Muscle of leg (tissue), 11 donors: ENCODE data around the gene CERT1. TPM values are rescaled to one million over a fixed set of nuclear protein-coding genes. Genes with fewer than 3 reads are reported as not detected.
"Not testable (repeated sequence)": the region's sequence is repeated elsewhere in the genome, so short reads cannot be mapped to it uniquely, and the experiment has no call there.

ENCODE experiments used
- DNase-seq: peaks from one replicate; pipeline ENCODE4 v3.0.0; 2013
- H3K27ac ChIP-seq: one replicate; pipeline ENCODE4 v1.5.1; 2013; ENCODE audit warnings: mild to moderate bottlenecking, low read length, control low read depth
- H3K27me3 ChIP-seq: one replicate; pipeline ENCODE4 v1.6.1; 2013; ENCODE audit warnings: low read length; ENCODE audit not compliant: control insufficient read depth, insufficient read depth
- H3K36me3 ChIP-seq: one replicate; pipeline ENCODE4 v1.6.1; 2013; ENCODE audit warnings: low read length; ENCODE audit not compliant: control insufficient read depth, insufficient read depth
- H3K4me1 ChIP-seq: one replicate; pipeline ENCODE4 v1.6.1; 2013; ENCODE audit warnings: low read length; ENCODE audit not compliant: control insufficient read depth, insufficient read depth
- H3K4me3 ChIP-seq: one replicate; pipeline ENCODE4 v1.5.1; 2013; ENCODE audit warnings: low read length, control low read depth
- H3K9me3 ChIP-seq: replicated peaks from 2 replicates; pipeline ENCODE4 v1.6.1; 2013; ENCODE audit warnings: low read depth, low read length; ENCODE audit not compliant: control insufficient read depth
- WGBS: methylation state at CpG from one replicate; pipeline ENCODE4 v1.1.5; 2013; ENCODE audit warnings: missing lambda C conversion rate; ENCODE audit not compliant: insufficient coverage; 5-methylcytosine and 5-hydroxymethylcytosine counted together
- polyA plus RNA-seq, 8 donors: library from polyadenylated mRNA; unstranded; fragments of 120-200 nt; gene quantifications; one replicate each; pipeline versions ENCODE4 v1.2.1 to v1.2.3, GENCODE V29; 2013; ENCODE audit warnings: inconsistent platforms in 1 of 8, low replicate concordance in 1 of 8; ENCODE audit not compliant: insufficient read length in 8 of 8, insufficient read depth in 1 of 8
- total RNA-seq: library from RNA; stranded (reverse); fragments of 120-200 nt; gene quantifications from one replicate; pipeline ENCODE4 v1.2.4, GENCODE V29; 2013

CERT1 gene
- total and polyA plus RNA-seq, 9 donors: 19.6 to 37.5 (median 31.7) TPM

GRCh38 chr5:75342836-75343235 is 168.6 kb downstream of the CERT1 start:
- 100% methylated on average over 3 of the region's 4 CpGs for WGBS
- H3K27ac ChIP-seq: no peak overlapping the region
- H3K4me1 ChIP-seq: no peaks in the 10 kb centered on the region
- H3K4me3 ChIP-seq: no peak overlapping the region
- peaks cover 13% of the 10 kb centered on the region for H3K36me3 ChIP-seq
- no peak for DNase-seq
- H3K27me3 ChIP-seq: no peaks in the 10 kb centered on the region
- H3K9me3 ChIP-seq: no peaks in the 10 kb centered on the region

- WGBS: no CpG with 5 or more reads among the region's 1 CpG
- Histone ChIP-seq H3K4me1 (no peaks in the 10 kb centered on the region), H3K9me3 (no peaks in the 10 kb centered on the region), H3K4me3 (no peak overlapping the region), H3K27ac (no peak overlapping the region), H3K27me3 (no peaks in the 10 kb centered on the region), H3K36me3 (peaks cover 8% of the 10 kb centered on the region)
- no peak for DNase-seq
Measured at GRCh38 chr5:75341934-75342333, 169.5 kb downstream of the CERT1 start.

DNA sequence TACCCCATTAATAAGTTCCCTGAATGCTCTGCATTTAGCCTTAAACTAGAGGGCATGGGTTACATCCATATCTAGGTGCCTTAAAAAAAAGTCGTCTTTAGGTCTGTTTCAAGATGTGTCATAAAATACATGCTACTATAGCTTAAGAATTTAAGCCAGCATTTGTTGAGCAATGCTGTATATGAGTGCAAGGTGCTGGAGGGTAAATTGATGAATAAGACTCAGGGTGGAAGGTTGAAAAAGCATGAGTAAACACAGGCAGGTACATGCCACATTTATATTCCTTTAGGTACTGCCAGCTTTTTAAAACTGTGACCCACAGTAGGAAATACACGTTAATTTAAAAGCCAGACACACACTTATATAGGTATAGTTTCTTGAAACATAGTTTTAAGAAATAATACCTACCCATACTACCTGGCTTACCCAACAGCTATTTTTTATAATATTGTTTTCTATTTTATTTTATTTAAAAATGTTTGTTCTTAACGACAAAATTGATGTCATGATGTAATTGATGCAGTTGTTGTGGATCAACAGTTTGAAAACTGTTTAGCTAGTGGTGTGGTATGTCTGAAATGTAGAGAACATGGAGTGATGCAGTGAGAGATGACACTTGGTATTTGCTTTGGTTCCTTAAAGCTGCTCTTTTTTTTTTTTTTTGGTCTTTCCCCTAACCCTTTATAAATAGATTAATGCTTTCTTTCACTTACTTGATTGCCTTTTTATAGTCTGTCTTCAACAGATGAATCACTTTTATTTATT is 170.5 kb downstream of the CERT1 start:
- Histone ChIP-seq H3K36me3 (peaks cover 6% of the 10 kb centered on the region), H3K27ac (no peak overlapping the region), H3K9me3 (no peaks in the 10 kb centered on the region), H3K4me1 (peaks cover 3% of the 10 kb centered on the region), H3K4me3 (no peak overlapping the region), H3K27me3 (no peaks in the 10 kb centered on the region)
- no peak for DNase-seq
- no CpG with 5 or more reads among the region's 3 CpGs for WGBS

GRCh38 chr5:75338408-75338807 is 173.0 kb downstream of the CERT1 start:
- WGBS: no CpG with 5 or more reads among the region's 2 CpGs
- Histone ChIP-seq H3K4me1 (peaks cover 3% of the 10 kb centered on the region), H3K27me3 (no peaks in the 10 kb centered on the region)

GRCh38 chr5:75337366-75338021 is 173.9 kb downstream of the CERT1 start:
- DNase-seq: peak; percentile 48
- WGBS: under 1% methylated on average over 42 of the region's 50 CpGs
- no peaks in the 10 kb centered on the region for H3K27me3 ChIP-seq

More at GRCh38 chr5:75338408-75338807, 173.0 kb downstream of the CERT1 start:
- no peaks in the 10 kb centered on the region for H3K36me3 ChIP-seq
- DNase-seq: no peak
- H3K9me3 ChIP-seq: no peaks in the 10 kb centered on the region
- H3K27ac ChIP-seq: no peak overlapping the region
- H3K4me3 ChIP-seq: peak overlapping the region; percentile 74

DNA sequence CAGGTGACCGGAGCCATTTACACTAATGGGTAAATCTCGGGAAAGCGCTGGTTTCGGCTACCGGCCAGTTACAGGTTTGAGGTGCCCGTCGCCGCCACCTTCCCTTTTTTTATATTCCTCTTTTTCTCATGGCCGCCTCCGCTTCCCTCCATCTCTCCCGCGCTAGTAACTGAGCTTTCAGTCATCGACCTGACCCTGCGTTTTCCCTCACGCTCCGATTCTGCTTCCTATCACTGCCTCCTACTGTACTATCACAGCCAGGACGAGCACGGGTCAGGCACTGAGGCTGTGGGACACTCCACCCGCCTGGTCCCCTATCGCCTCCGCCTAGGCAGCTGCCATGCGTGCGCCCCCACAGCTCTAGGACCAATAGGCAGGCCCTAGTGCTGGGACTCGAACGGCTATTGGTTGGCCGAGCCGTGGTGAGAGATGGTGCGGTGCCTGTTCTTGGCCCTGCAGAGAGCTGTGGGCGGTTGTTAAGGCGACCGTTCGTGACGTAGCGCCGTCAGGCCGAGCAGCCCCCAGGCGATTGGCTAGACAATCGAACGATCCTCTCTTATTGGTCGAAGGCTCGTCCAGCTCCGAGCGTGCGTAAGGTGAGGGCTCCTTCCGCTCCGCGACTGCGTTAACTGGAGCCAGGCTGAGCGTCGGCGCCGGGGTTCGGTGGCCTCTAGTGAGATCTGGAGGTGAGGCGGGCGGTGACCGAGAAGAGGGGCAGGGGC is 174.7 kb downstream of the CERT1 start, which contains the start of gene HMGCR:
Gene HMGCR (plus strand): TSS at position 606 of the 722 bp plus-strand sequence. CDS start 5,386 bp downstream, outside the sequence.
- H3K27me3 ChIP-seq: no peaks in the 10 kb centered on the region
- no peaks in the 10 kb centered on the region for H3K9me3 ChIP-seq
- peak within 1 kb of the TSS; percentile 97 for H3K27ac ChIP-seq
- H3K4me1 ChIP-seq: peaks cover 3% of the 10 kb centered on the region
- WGBS: 0% methylated on average over 56 of the region's 56 CpGs
- peak within 1 kb of the TSS; percentile 74 for H3K4me3 ChIP-seq
- peak; percentile 100 for DNase-seq
- H3K36me3 ChIP-seq: no peaks in the 10 kb centered on the region

More at GRCh38 chr5:75337366-75338021, 173.9 kb downstream of the CERT1 start:
- H3K4me3 ChIP-seq: peak overlapping the region; percentile 74
- H3K4me1 ChIP-seq: peaks cover 3% of the 10 kb centered on the region
- H3K36me3 ChIP-seq: no peaks in the 10 kb centered on the region
- H3K9me3 ChIP-seq: no peaks in the 10 kb centered on the region
- H3K27ac ChIP-seq: peak overlapping the region; percentile 86

- peak; percentile 76 for DNase-seq
- Histone ChIP-seq H3K27ac (peak overlapping the region; percentile 97), H3K9me3 (no peaks in the 10 kb centered on the region), H3K36me3 (no peaks in the 10 kb centered on the region), H3K4me1 (peaks cover 3% of the 10 kb centered on the region), H3K4me3 (peak overlapping the region; percentile 74), H3K27me3 (no peaks in the 10 kb centered on the region)
- 2% methylated on average over 10 of the region's 12 CpGs for WGBS
Measured at GRCh38 chr5:75335952-75336614, 175.3 kb downstream of the CERT1 start.

GRCh38 chr5:75335486-75335885 is 175.9 kb downstream of the CERT1 start:
- no peak for DNase-seq
- H3K27me3 ChIP-seq: no peaks in the 10 kb centered on the region
- H3K27ac ChIP-seq: no peak overlapping the region
- no peak overlapping the region for H3K4me3 ChIP-seq
- peaks cover 3% of the 10 kb centered on the region for H3K4me1 ChIP-seq
- WGBS: no CpG with 5 or more reads among the region's 2 CpGs
- H3K36me3 ChIP-seq: no peaks in the 10 kb centered on the region
- H3K9me3 ChIP-seq: no peaks in the 10 kb centered on the region

DNA sequence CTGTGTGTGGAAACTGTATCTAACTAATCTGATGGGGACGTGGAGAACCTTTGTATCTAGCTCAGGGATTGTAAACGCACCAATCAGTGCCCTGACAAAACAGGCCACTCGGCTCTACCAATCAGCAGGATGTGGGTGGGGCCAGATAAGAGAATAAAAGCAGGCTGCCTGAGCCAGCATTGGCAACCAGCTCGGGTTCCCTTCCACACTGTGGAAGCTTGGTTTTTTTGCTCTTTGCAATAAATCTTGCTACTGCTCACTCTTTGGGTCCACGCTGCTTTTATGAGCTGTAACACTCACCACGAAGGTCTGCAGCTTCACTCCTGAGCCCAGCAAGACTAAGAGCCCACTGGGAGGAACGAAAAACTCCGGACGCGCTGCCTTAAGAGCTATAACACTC is 177.0 kb downstream of the CERT1 start:
- H3K27ac ChIP-seq, H3K9me3 ChIP-seq, DNase-seq, H3K27me3 ChIP-seq, H3K36me3 ChIP-seq, H3K4me1 ChIP-seq, H3K4me3 ChIP-seq: not testable (repeated sequence)
- 86% methylated on average over 6 of the region's 10 CpGs for WGBS
